IMR-90 (cell line): ENCODE data around the gene S100A13.

Experiments
- CHD1 ChIP-seq: IDR thresholded peaks from 2 replicates; pipeline ENCODE4 v1.6.1; 2012; ENCODE audit warnings: low read depth, low read length, improper control_type of control experiment
- MXI1 ChIP-seq: IDR thresholded peaks from 2 replicates; pipeline ENCODE4 v1.6.1; 2012; ENCODE audit warnings: low read depth, mild to moderate bottlenecking, low read length, moderate library complexity, borderline replicate concordance
- POLR2A ChIP-seq: IDR thresholded peaks from 2 replicates; pipeline ENCODE4 v1.6.1; 2012; ENCODE audit warnings: mild to moderate bottlenecking, low read depth, low read length
- SMC3 ChIP-seq: fragments of 150-350 bp; IDR thresholded peaks from 2 replicates; pipeline ENCODE4 v1.6.1; 2016; ENCODE audit warnings: low read depth, mild to moderate bottlenecking, antibody characterized with exemption, low read length, moderate library complexity
- TF ChIP-seq, protein P1 (sequence below): conservative IDR thresholded peaks from 2 replicates; pipeline ENCODE4 v1.5.1; 2012; ENCODE audit warnings: mild to moderate bottlenecking, low read depth, low read length, improper control_type of control experiment
- TF ChIP-seq, protein P2 (sequence below): fragments of 150-350 bp; IDR thresholded peaks from 2 replicates; pipeline ENCODE4 v1.6.1; 2017; ENCODE audit warnings: mild to moderate bottlenecking, antibody characterized with exemption, low read length, low read depth

DNA sequence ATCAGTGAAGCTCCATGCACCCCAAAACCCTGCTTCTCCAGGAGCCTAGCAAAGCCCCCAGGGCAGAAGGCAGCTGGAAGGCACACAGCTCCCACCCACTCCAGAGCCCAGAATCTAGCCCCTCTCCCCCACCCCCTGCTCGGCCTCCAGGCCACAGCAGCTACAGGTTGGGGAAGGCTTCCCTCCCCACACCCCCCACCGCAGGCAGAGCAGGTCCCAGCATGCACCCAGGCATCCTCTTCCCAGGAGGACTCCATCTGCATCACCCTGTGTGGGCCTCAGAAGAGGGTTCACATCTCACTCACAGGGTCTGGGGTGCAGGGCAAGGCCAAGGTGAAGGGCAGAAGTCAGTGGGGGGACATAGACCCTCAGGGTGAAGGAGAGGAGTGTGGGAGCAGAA lies 11.9 kb downstream of the S100A13 start:
- TF ChIP-seq CHD1: no peak
- TF ChIP-seq, protein P1, sequence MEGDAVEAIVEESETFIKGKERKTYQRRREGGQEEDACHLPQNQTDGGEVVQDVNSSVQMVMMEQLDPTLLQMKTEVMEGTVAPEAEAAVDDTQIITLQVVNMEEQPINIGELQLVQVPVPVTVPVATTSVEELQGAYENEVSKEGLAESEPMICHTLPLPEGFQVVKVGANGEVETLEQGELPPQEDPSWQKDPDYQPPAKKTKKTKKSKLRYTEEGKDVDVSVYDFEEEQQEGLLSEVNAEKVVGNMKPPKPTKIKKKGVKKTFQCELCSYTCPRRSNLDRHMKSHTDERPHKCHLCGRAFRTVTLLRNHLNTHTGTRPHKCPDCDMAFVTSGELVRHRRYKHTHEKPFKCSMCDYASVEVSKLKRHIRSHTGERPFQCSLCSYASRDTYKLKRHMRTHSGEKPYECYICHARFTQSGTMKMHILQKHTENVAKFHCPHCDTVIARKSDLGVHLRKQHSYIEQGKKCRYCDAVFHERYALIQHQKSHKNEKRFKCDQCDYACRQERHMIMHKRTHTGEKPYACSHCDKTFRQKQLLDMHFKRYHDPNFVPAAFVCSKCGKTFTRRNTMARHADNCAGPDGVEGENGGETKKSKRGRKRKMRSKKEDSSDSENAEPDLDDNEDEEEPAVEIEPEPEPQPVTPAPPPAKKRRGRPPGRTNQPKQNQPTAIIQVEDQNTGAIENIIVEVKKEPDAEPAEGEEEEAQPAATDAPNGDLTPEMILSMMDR: no peak
- TF ChIP-seq, protein P2, sequence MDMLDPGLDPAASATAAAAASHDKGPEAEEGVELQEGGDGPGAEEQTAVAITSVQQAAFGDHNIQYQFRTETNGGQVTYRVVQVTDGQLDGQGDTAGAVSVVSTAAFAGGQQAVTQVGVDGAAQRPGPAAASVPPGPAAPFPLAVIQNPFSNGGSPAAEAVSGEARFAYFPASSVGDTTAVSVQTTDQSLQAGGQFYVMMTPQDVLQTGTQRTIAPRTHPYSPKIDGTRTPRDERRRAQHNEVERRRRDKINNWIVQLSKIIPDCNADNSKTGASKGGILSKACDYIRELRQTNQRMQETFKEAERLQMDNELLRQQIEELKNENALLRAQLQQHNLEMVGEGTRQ: no peak
- TF ChIP-seq POLR2A: no peak
- TF ChIP-seq MXI1: no peak
- TF ChIP-seq SMC3: no peak
